GM12865 (cell line): Measurements from ENCODE around the gene CD44.
"Not testable (repeated sequence)": the region's sequence is repeated elsewhere in the genome, so short reads cannot be mapped to it uniquely, and the experiment has no call there.

ENCODE experiments used
- DNase-seq: peaks from one replicate; pipeline ENCODE4 v3.0.0; 2010; ENCODE audit warnings: low read depth
- H3K4me3 ChIP-seq: 2 replicates; pipeline ENCODE4 v1.5.1; 2011; ENCODE audit warnings: mild to moderate bottlenecking, low read depth, low read length, control low read depth
- CTCF ChIP-seq: IDR thresholded peaks from 2 replicates; pipeline ENCODE4 v1.5.1; 2011; ENCODE audit warnings: low read length, control low read depth, low read depth, inconsistent platforms; ENCODE audit not compliant: insufficient read depth; ENCODE audit errors: missing control alignments

Gene CD44

GRCh38 chr11:35215945-35216344, 77.0 kb downstream of the CD44 start:
- TF ChIP-seq CTCF: no peak
- DNase-seq: no peak
- H3K4me3 ChIP-seq: no peak overlapping the region

- H3K4me3 ChIP-seq: no peak overlapping the region
- DNase-seq: peak; percentile 17
- no peak for TF ChIP-seq CTCF
These were observed 78.1 kb downstream of the CD44 start for GRCh38 chr11:35216962-35217678.

- H3K4me3 ChIP-seq: no peak overlapping the region
- no peak for TF ChIP-seq CTCF
These were observed 80.0 kb downstream of the CD44 start for GRCh38 chr11:35218956-35219355.

GRCh38 chr11:35223371-35223796, 84.4 kb downstream of the CD44 start:
- no peak for DNase-seq
- no peak overlapping the region for H3K4me3 ChIP-seq
- no peak for TF ChIP-seq CTCF

More at GRCh38 chr11:35218956-35219355, 80.0 kb downstream of the CD44 start:
- no peak for DNase-seq

- TF ChIP-seq CTCF: no peak
- DNase-seq: no peak
- H3K4me3 ChIP-seq: no peak overlapping the region
These were observed 85.0 kb downstream of the CD44 start for GRCh38 chr11:35223991-35224390.

GRCh38 chr11:35225946-35226520, 87.1 kb downstream of the CD44 start:
- no peak for DNase-seq
- H3K4me3 ChIP-seq: no peak overlapping the region
- TF ChIP-seq CTCF: no peak

- not testable (repeated sequence) for DNase-seq
These were observed 87.8 kb downstream of the CD44 start for GRCh38 chr11:35226756-35227155.

More at GRCh38 chr11:35226756-35227155, 87.8 kb downstream of the CD44 start:
- H3K4me3 ChIP-seq: not testable (repeated sequence)
